ENCODE measurements around the gene TAF1B. TPM values are rescaled to one million over a fixed set of nuclear protein-coding genes. Genes with fewer than 3 reads are reported as not detected.

TAF1B gene
- total and polyA plus RNA-seq, 2 donors (not counting 3 experiments of a cell fraction or from before 2014, with no cell fraction given): 6.3 to 29.4 TPM

DNA sequence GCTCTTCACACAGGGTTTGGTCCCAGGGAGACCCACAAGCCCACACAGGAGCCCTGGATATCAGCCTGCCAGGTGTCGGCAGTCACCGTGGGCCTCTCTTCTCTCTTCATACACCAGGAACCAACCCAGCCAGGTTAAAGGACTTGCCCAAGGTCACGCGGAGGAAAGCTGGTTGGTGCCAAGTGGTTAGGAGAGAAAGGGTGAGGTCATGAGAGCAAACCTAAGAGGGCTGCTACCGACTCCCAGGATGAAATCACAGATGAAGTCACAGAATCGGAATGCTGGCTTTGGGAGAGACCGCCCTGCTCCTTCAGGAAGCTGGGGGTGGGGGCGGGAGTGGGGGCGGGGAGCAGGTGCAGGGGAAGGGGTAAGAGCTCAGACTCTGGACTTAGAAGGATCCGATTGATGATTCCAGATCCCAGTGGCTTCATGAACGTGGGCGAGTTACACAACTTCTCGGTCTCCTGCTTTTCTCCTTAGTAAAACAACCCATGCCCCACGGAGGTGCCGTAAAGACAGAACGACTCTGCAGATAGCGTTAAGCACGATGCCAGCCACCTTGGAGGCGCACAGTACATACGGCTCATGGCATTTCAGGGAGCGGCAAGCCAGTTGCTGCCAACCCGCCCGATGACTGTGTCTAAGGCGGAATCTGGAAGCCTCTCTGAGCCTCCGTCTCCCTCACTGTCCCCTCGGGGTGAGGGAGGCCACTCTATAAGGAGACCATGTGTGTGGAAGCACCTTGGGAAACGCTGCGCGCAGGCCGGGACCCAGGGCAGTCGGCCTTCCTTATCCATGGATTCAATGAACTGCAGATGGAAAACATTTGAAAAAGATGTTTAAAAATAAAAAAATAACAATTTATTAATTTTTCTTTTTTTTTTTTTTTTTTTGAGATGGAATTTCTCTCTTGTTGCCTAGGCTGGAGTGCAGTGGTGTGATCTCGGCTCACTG is 23.0 kb upstream of the TAF1B start:
- CTCF ChIA-PET: interaction anchor here (1.0 kb wide), 1 partner anchor 94 kb away, joined by 3 read pairs; no protein-coding TSS in a partner anchor

DNA sequence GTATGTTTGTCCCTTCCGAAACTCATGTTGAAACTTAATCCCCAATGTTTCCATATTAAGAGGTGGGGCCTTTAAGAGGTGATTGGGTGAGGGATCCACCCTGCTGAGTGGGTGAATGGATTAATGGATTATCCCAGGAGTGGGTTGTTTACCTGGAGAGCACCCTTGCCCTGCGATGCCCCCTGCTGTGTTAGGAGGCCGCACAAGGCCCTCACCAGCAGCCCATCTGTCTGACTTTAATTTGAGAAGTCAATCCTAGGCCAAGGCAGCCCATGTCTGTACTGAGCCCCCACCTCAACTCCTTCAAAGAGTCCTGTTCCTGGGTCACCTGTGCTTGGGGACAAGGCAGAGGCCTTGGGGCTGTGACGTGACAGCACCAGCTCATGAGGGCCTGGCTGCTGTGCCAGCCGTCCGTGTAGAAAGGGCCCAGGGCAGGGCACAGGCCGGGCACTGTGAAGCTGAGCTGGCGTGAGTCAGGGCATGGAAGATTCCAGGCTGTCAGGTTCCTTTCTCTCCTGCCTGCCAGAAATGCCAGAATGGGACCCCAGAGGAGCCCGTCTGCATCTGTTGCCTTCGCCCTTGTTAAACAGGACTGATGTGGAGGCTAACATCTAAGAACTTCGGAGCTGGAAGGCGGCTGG is 21.3 kb upstream of the TAF1B start:
- Histone ChIP-seq H2AFZ (ENCODE audit: low read depth, low read length) (no peak overlapping the region), H3K4me2 (ENCODE audit: insufficient read depth, low read length) (no peak overlapping the region), H3K9ac (replicated peaks; ENCODE audit: extremely low read depth, insufficient read depth, low read length) (no peak overlapping the region), H3K9me3 (replicated peaks; ENCODE audit: control insufficient read depth, insufficient read depth, low read length) (no peaks in the 10 kb centered on the region), H3K4me1 (ENCODE audit: control insufficient read depth, extremely low read depth, insufficient read depth, low read length) (peaks cover 3% of the 10 kb centered on the region), H3K27ac (ENCODE audit: insufficient read depth, low read depth, low read length) (no peak overlapping the region), H3K79me2 (ENCODE audit: control insufficient read depth, insufficient read depth, low read length) (no peaks in the 10 kb centered on the region), H3K4me3 (replicated peaks in 1 of 3; ENCODE audit: insufficient read depth in 1 of 3, low read depth in 1 of 3, low read length in 3 of 3) (no peak overlapping the region), H3K27me3 (ENCODE audit: control insufficient read depth in 2 of 2, insufficient read depth in 2 of 2, low read length in 2 of 2) (no peaks in the 10 kb centered on the region), H3K36me3 (ENCODE audit: control insufficient read depth in 2 of 2, extremely low read depth in 1 of 2, insufficient read depth in 2 of 2, low read length in 2 of 2) (no peaks in the 10 kb centered on the region), H4K20me1 (replicated peaks; ENCODE audit: control insufficient read depth, extremely low read depth, insufficient read depth, low read length) (no peaks in the 10 kb centered on the region), H3K9me1 (replicated peaks; ENCODE audit: control insufficient read depth, extremely low read depth, insufficient read depth, low read length) (no peaks in the 10 kb centered on the region)
- no peak for DNase-seq (ENCODE audit: low read depth, low spot score)
- intact Hi-C loops (cut with micrococcal nuclease): no loop called here
- BruUV-seq (replicated peaks): no TSS peak
- TF ChIP-seq POLR2A (IDR thresholded peaks at IDR 0.05; ENCODE audit: low read depth, low read length) (no peak), FOS (IDR thresholded peaks at IDR 0.05; ENCODE audit: borderline replicate concordance, insufficient read depth, low read length) (no peak), JUN (IDR thresholded peaks at IDR 0.05; ENCODE audit: borderline replicate concordance, insufficient read depth, insufficient read length, low read depth) (no peak), MYC (IDR thresholded peaks at IDR 0.05; ENCODE audit: low read depth, low read length) (no peak), GATA2 (IDR thresholded peaks at IDR 0.05; ENCODE audit: insufficient read depth, insufficient read length, low read depth, low read length) (no peak), EZH2 (IDR thresholded peaks at IDR 0.05; ENCODE audit: borderline replicate concordance, low read depth, low read length, severe bottlenecking) (no peak), POLR2AphosphoS5 (IDR thresholded peaks at IDR 0.05; ENCODE audit: insufficient read depth, low read depth, low read length) (no peak)
- TF ChIP-seq, protein P1, sequence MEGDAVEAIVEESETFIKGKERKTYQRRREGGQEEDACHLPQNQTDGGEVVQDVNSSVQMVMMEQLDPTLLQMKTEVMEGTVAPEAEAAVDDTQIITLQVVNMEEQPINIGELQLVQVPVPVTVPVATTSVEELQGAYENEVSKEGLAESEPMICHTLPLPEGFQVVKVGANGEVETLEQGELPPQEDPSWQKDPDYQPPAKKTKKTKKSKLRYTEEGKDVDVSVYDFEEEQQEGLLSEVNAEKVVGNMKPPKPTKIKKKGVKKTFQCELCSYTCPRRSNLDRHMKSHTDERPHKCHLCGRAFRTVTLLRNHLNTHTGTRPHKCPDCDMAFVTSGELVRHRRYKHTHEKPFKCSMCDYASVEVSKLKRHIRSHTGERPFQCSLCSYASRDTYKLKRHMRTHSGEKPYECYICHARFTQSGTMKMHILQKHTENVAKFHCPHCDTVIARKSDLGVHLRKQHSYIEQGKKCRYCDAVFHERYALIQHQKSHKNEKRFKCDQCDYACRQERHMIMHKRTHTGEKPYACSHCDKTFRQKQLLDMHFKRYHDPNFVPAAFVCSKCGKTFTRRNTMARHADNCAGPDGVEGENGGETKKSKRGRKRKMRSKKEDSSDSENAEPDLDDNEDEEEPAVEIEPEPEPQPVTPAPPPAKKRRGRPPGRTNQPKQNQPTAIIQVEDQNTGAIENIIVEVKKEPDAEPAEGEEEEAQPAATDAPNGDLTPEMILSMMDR (IDR thresholded peaks at IDR 0.05; ENCODE audit: extremely low read depth in 1 of 2, insufficient read depth in 1 of 2, low read depth in 1 of 2, low read length in 2 of 2): no peak
- TF ChIP-seq, protein P2, sequence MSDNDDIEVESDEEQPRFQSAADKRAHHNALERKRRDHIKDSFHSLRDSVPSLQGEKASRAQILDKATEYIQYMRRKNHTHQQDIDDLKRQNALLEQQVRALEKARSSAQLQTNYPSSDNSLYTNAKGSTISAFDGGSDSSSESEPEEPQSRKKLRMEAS (IDR thresholded peaks at IDR 0.05; ENCODE audit: insufficient read depth, insufficient read length): no peak
- dilution Hi-C loops (cut with MboI; ENCODE audit: extremely low pct_ligation_motif_present, low sequenced_read_pairs): loop anchor here (25.0 kb wide), 1 partner anchor 140 kb away; the partner anchor contains the start of gene GRHL1
- ChIA-PET CTCF (interaction anchor here (3.8 kb wide), 1 partner anchor 9 kb away, joined by 30 read pairs; no protein-coding TSS in a partner anchor), POLR2A (no interaction called here)
- FAIRE-seq: no peak

More for the DNA sequence above, 23.0 kb upstream of the TAF1B start:
- DNase-seq (ENCODE audit: low read depth, low spot score): no peak
- no peak for TF ChIP-seq POLR2AphosphoS5 (IDR thresholded peaks at IDR 0.05; ENCODE audit: insufficient read depth, low read depth, low read length)
- no peak for TF ChIP-seq JUN (IDR thresholded peaks at IDR 0.05; ENCODE audit: borderline replicate concordance, insufficient read depth, insufficient read length, low read depth)
- TF ChIP-seq, protein P2 (IDR thresholded peaks at IDR 0.05; ENCODE audit: insufficient read depth, insufficient read length): no peak
- no peak for TF ChIP-seq POLR2A (IDR thresholded peaks at IDR 0.05; ENCODE audit: low read depth, low read length)
- Histone ChIP-seq H3K27me3 (ENCODE audit: control insufficient read depth in 2 of 2, insufficient read depth in 2 of 2, low read length in 2 of 2) (no peaks in the 10 kb centered on the region), H3K27ac (ENCODE audit: insufficient read depth, low read depth, low read length) (no peak overlapping the region), H3K4me2 (ENCODE audit: insufficient read depth, low read length) (no peak overlapping the region), H3K9me3 (replicated peaks; ENCODE audit: control insufficient read depth, insufficient read depth, low read length) (no peaks in the 10 kb centered on the region), H3K4me3 (replicated peaks in 1 of 3; ENCODE audit: insufficient read depth in 1 of 3, low read depth in 1 of 3, low read length in 3 of 3) (no peak overlapping the region), H3K9ac (replicated peaks; ENCODE audit: extremely low read depth, insufficient read depth, low read length) (no peak overlapping the region), H3K36me3 (ENCODE audit: control insufficient read depth in 2 of 2, extremely low read depth in 1 of 2, insufficient read depth in 2 of 2, low read length in 2 of 2) (no peaks in the 10 kb centered on the region), H4K20me1 (replicated peaks; ENCODE audit: control insufficient read depth, extremely low read depth, insufficient read depth, low read length) (no peaks in the 10 kb centered on the region), H2AFZ (ENCODE audit: low read depth, low read length) (no peak overlapping the region), H3K79me2 (ENCODE audit: control insufficient read depth, insufficient read depth, low read length) (no peaks in the 10 kb centered on the region), H3K9me1 (replicated peaks; ENCODE audit: control insufficient read depth, extremely low read depth, insufficient read depth, low read length) (no peaks in the 10 kb centered on the region), H3K4me1 (ENCODE audit: control insufficient read depth, extremely low read depth, insufficient read depth, low read length) (peaks cover 3% of the 10 kb centered on the region)
- dilution Hi-C loops (cut with MboI; ENCODE audit: extremely low pct_ligation_motif_present, low sequenced_read_pairs) (loop anchor here (25.0 kb wide), 1 partner anchor 142 kb away; the partner anchor contains the start of gene GRHL1), intact Hi-C loops (cut with micrococcal nuclease) (no loop called here)
- POLR2A ChIA-PET: no interaction called here
- no TSS peak for BruUV-seq (replicated peaks)
- no peak for FAIRE-seq

Data from endothelial cell of umbilical vein (primary cell).